GM23338 (cell line): ENCODE data around the gene PSMD5. TPM values are rescaled to one million over a fixed set of nuclear protein-coding genes. Genes with fewer than 3 reads are reported as not detected.
A peak's percentile ranks its signal among the peaks of the same experiment; 100 is the strongest.

Experiments used
- ATAC-seq: fragments of 200-7000 bp; cut with Tn5 transposase; 3 replicates; pipeline ENCODE4 v1.9.1; 2020
- DNase-seq: peaks from one replicate; pipeline ENCODE4 v3.0.0-alpha.2; 2015; ENCODE audit warnings: low spot score
- H2AFZ ChIP-seq: fragments of 200-600 bp; sonication (generic); 2 replicates; pipeline ENCODE4 v1.8.0; 2016; ENCODE audit warnings: antibody characterized with exemption, mild to moderate bottlenecking, moderate library complexity
- H3F3A ChIP-seq: fragments of 200-600 bp; sonication (generic); replicated peaks from 2 replicates; pipeline ENCODE4 v1.8.0; 2017; ENCODE audit warnings: antibody characterized with exemption, mixed run types, low read depth
- H3K27ac ChIP-seq: fragments of 200-600 bp; sonication (generic); 2 replicates; pipeline ENCODE4 v1.6.1; 2016; ENCODE audit warnings: low read depth
- H3K27me3 ChIP-seq: fragments of 200-600 bp; sonication (generic); 2 replicates; pipeline ENCODE4 v1.8.0; 2016; ENCODE audit warnings: mild to moderate bottlenecking, mixed run types, moderate library complexity; ENCODE audit not compliant: insufficient read depth
- H3K36me3 ChIP-seq: fragments of 200-600 bp; sonication (generic); 2 replicates; pipeline ENCODE4 v1.8.0; 2016; ENCODE audit warnings: mild to moderate bottlenecking; ENCODE audit not compliant: insufficient read depth
- H3K4me1 ChIP-seq: fragments of 200-600 bp; sonication (generic); 2 replicates; pipeline ENCODE4 v1.8.0; 2016; ENCODE audit warnings: mild to moderate bottlenecking, moderate library complexity; ENCODE audit not compliant: insufficient read depth
- H3K4me2 ChIP-seq: fragments of 200-600 bp; sonication (generic); 2 replicates; pipeline ENCODE4 v1.7.1; 2017; ENCODE audit warnings: mixed run types
- H3K4me3 ChIP-seq: fragments of 200-600 bp; sonication (generic); 2 replicates; pipeline ENCODE4 v1.6.1; 2016; ENCODE audit warnings: mixed run types
- H3K79me2 ChIP-seq: fragments of 200-600 bp; sonication (generic); replicated peaks from 2 replicates; pipeline ENCODE4 v1.8.0; 2017; ENCODE audit warnings: mild to moderate bottlenecking; ENCODE audit not compliant: insufficient read depth
- H3K9me2 ChIP-seq: fragments of 200-600 bp; sonication (generic); 2 replicates; pipeline ENCODE4 v1.8.0; 2017; ENCODE audit not compliant: insufficient read depth
- H4K20me1 ChIP-seq: fragments of 200-600 bp; sonication (generic); replicated peaks from 2 replicates; pipeline ENCODE4 v1.8.0; 2017; ENCODE audit warnings: mild to moderate bottlenecking; ENCODE audit not compliant: insufficient read depth
- H3K27ac Mint-ChIP-seq: 2 replicates; pipeline ENCODE4 v1.8.0; 2020; ENCODE audit warnings: inconsistent platforms, mild to moderate bottlenecking, moderate library complexity, mixed read lengths
- H3K27me3 Mint-ChIP-seq: 3 replicates; pipeline ENCODE4 v1.8.0; 2022; ENCODE audit warnings: low read depth, mild to moderate bottlenecking, moderate library complexity, mixed read lengths, inconsistent platforms; ENCODE audit not compliant: insufficient read depth, poor library complexity
- H3K36me3 Mint-ChIP-seq: 3 replicates; pipeline ENCODE4 v1.8.0; 2021; ENCODE audit warnings: low read depth, mild to moderate bottlenecking, inconsistent platforms, moderate library complexity, mixed read lengths
- H3K4me1 Mint-ChIP-seq: 3 replicates; pipeline ENCODE4 v1.8.0; 2020; ENCODE audit warnings: mild to moderate bottlenecking, inconsistent platforms, mixed read lengths
- H3K4me3 Mint-ChIP-seq: 3 replicates; pipeline ENCODE4 v1.8.0; 2021; ENCODE audit warnings: moderate library complexity, mild to moderate bottlenecking, inconsistent platforms, mixed read lengths
- H3K9me3 Mint-ChIP-seq: 3 replicates; pipeline ENCODE4 v1.8.0; 2020; ENCODE audit warnings: moderate library complexity, mild to moderate bottlenecking, inconsistent platforms, mixed read lengths
- EZH2 ChIP-seq: fragments of 200-600 bp; sonication (generic); IDR thresholded peaks from one replicate; pipeline ENCODE4 v1.8.0; 2017; ENCODE audit warnings: antibody characterized with exemption, mild to moderate bottlenecking, low read depth; ENCODE audit not compliant: unreplicated experiment
- EZH2phosphoT487 ChIP-seq: fragments of 200-600 bp; sonication (generic); IDR thresholded peaks from one replicate; pipeline ENCODE4 v1.8.1; 2018; ENCODE audit warnings: antibody characterized with exemption; ENCODE audit not compliant: unreplicated experiment
- NANOG ChIP-seq: IDR thresholded peaks from 2 replicates; pipeline ENCODE4 v1.6.1; 2016; ENCODE audit warnings: antibody characterized with exemption, borderline replicate concordance
- POLR2AphosphoS5 ChIP-seq: IDR thresholded peaks from 2 replicates; pipeline ENCODE4 v1.6.1; 2016; ENCODE audit warnings: antibody characterized with exemption, low read depth
- STAT1 ChIP-seq: IDR thresholded peaks from one replicate; pipeline ENCODE4 v1.6.1; 2016; ENCODE audit warnings: antibody characterized with exemption; ENCODE audit not compliant: unreplicated experiment
- ZNF114 ChIP-seq: fragments of 250-450 bp; sonication (Bioruptor Pico); IDR thresholded peaks from 2 replicates; pipeline ENCODE4 v1.5.0; 2020; ENCODE audit warnings: mild to moderate bottlenecking, moderate library complexity
- ZNF331 ChIP-seq: fragments of 250-450 bp; sonication (Bioruptor Pico); IDR thresholded peaks from 2 replicates; pipeline ENCODE4 v1.5.0; 2020; ENCODE audit warnings: low read depth, mild to moderate bottlenecking, moderate library complexity
- polyA plus RNA-seq: library from polyadenylated mRNA; unstranded; fragments of >200 nt; fragmentation: Nextera tagmentation; extraction: Ambion mirVana; gene quantifications from 2 replicates; pipeline ENCODE4 v1.2.1, GENCODE V29; 2016
- total RNA-seq: library from RNA; depleted of rRNA; stranded (reverse); fragments of >200 nt; shearing (Covaris generic); gene quantifications from 2 replicates; pipeline ENCODE4 v1.2.3, GENCODE V29; 2014
- TF ChIP-seq, protein P1 (sequence below): fragments of 250-450 bp; sonication (Bioruptor Pico); IDR thresholded peaks from 2 replicates; pipeline ENCODE4 v1.5.0; 2020; ENCODE audit warnings: mild to moderate bottlenecking, moderate library complexity
- TF ChIP-seq, protein P2 (sequence below): IDR thresholded peaks from 2 replicates; pipeline ENCODE4 v1.6.1; 2016; ENCODE audit warnings: antibody characterized with exemption

PSMD5 gene
- total and polyA plus RNA-seq, 2 experiments from 2014 or later = 23.9 to 40.5 TPM

DNA sequence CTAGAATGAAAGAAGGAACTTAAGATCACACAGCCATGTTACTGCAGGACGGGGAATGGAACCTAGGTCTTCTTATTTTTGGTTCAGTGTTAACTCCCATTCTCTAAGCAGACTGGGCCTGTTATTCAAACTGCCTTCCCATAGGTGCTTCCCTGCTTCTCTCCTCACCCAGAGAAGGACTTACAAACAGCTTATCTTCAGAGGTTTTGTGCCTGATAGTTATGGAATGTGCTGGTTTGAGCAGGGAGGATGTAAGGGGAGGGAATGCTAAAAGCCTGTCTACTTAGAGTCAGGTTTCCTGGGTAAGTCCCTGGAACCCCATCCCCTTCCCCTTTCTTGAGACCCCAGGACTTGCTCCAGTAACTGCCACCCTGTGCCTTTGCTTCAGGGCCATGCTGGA, 4.2 kb upstream of the PSMD5 start (continued):
- TF ChIP-seq, protein P1, sequence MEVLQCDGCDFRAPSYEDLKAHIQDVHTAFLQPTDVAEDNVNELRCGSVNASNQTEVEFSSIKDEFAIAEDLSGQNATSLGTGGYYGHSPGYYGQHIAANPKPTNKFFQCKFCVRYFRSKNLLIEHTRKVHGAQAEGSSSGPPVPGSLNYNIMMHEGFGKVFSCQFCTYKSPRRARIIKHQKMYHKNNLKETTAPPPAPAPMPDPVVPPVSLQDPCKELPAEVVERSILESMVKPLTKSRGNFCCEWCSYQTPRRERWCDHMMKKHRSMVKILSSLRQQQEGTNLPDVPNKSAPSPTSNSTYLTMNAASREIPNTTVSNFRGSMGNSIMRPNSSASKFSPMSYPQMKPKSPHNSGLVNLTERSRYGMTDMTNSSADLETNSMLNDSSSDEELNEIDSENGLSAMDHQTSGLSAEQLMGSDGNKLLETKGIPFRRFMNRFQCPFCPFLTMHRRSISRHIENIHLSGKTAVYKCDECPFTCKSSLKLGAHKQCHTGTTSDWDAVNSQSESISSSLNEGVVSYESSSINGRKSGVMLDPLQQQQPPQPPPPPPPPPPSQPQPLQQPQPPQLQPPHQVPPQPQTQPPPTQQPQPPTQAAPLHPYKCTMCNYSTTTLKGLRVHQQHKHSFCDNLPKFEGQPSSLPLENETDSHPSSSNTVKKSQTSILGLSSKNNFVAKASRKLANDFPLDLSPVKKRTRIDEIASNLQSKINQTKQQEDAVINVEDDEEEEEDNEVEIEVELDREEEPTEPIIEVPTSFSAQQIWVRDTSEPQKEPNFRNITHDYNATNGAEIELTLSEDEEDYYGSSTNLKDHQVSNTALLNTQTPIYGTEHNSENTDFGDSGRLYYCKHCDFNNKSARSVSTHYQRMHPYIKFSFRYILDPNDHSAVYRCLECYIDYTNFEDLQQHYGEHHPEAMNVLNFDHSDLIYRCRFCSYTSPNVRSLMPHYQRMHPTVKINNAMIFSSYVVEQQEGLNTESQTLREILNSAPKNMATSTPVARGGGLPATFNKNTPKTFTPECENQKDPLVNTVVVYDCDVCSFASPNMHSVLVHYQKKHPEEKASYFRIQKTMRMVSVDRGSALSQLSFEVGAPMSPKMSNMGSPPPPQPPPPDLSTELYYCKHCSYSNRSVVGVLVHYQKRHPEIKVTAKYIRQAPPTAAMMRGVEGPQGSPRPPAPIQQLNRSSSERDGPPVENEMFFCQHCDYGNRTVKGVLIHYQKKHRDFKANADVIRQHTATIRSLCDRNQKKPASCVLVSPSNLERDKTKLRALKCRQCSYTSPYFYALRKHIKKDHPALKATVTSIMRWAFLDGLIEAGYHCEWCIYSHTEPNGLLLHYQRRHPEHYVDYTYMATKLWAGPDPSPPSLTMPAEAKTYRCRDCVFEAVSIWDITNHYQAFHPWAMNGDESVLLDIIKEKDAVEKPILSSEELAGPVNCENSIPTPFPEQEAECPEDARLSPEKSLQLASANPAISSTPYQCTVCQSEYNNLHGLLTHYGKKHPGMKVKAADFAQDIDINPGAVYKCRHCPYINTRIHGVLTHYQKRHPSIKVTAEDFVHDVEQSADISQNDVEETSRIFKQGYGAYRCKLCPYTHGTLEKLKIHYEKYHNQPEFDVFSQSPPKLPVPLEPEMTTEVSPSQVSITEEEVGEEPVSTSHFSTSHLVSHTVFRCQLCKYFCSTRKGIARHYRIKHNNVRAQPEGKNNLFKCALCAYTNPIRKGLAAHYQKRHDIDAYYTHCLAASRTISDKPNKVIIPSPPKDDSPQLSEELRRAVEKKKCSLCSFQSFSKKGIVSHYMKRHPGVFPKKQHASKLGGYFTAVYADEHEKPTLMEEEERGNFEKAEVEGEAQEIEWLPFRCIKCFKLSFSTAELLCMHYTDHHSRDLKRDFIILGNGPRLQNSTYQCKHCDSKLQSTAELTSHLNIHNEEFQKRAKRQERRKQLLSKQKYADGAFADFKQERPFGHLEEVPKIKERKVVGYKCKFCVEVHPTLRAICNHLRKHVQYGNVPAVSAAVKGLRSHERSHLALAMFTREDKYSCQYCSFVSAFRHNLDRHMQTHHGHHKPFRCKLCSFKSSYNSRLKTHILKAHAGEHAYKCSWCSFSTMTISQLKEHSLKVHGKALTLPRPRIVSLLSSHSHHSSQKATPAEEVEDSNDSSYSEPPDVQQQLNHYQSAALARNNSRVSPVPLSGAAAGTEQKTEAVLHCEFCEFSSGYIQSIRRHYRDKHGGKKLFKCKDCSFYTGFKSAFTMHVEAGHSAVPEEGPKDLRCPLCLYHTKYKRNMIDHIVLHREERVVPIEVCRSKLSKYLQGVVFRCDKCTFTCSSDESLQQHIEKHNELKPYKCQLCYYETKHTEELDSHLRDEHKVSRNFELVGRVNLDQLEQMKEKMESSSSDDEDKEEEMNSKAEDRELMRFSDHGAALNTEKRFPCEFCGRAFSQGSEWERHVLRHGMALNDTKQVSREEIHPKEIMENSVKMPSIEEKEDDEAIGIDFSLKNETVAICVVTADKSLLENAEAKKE (CRISPR knock-in tag) = no peak

DNA sequence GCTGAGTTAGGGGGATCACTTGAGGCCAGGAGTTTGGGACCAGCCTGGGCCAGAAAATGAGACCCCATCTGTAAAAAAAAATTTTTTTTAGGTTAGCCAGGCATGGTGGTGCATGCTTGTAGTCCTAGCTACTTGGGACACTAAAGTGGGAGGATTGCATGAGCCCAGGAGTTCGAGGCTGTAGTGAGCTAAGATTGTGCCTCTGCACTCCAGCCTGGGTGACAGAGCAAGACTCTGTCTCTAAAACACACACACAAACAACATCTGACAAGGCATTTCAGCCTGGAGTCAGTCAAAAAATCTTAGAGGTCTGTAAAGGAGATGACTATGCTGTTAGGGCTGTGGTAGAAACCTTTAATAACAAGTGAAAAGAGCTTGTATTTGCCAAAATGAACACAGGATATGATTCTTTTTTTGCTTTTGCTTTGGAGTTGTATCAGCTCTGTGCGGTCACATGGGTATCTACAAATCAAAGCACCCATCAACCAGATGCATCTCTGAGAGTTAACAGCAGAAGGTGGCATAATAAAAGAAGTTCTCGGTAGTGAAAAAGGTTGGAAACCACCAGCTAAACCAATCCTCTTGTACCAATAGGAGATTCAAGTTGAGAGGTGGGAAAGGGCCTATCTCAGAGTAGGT, 3.6 kb upstream of the PSMD5 start:
- H3K79me2 ChIP-seq = peaks cover 29% of the 10 kb centered on the region
- peak overlapping the region; percentile 74 for H3K27ac ChIP-seq
- H3K9me2 ChIP-seq = no peaks in the 10 kb centered on the region
- H3K36me3 Mint-ChIP-seq = peaks cover 16% of the 10 kb centered on the region
- peaks cover 13% of the 10 kb centered on the region for H3K4me1 ChIP-seq
- no peak overlapping the region for H3K4me3 ChIP-seq
- ATAC-seq (no peak), DNase-seq (no peak)
- H3K27me3 Mint-ChIP-seq = peaks cover 8% of the 10 kb centered on the region
- no peaks in the 10 kb centered on the region for H3K36me3 ChIP-seq
- H3K4me2 ChIP-seq = no peak overlapping the region
- H3K4me1 Mint-ChIP-seq = peaks cover 22% of the 10 kb centered on the region
- no peaks in the 10 kb centered on the region for H3K9me3 Mint-ChIP-seq
- no peaks in the 10 kb centered on the region for H3F3A ChIP-seq
- H4K20me1 ChIP-seq = no peaks in the 10 kb centered on the region
- H3K4me3 Mint-ChIP-seq = no peak overlapping the region
- H3K27ac Mint-ChIP-seq = no peak overlapping the region
- H3K27me3 ChIP-seq = no peaks in the 10 kb centered on the region
- H2AFZ ChIP-seq = no peak overlapping the region
- TF ChIP-seq NANOG (no peak), ZNF114 (no peak), POLR2AphosphoS5 (no peak), EZH2 (no peak), STAT1 (no peak), EZH2phosphoT487 (no peak), ZNF331 (CRISPR knock-in tag) (no peak)
- TF ChIP-seq, protein P1 (CRISPR knock-in tag) = no peak
- TF ChIP-seq, protein P2, sequence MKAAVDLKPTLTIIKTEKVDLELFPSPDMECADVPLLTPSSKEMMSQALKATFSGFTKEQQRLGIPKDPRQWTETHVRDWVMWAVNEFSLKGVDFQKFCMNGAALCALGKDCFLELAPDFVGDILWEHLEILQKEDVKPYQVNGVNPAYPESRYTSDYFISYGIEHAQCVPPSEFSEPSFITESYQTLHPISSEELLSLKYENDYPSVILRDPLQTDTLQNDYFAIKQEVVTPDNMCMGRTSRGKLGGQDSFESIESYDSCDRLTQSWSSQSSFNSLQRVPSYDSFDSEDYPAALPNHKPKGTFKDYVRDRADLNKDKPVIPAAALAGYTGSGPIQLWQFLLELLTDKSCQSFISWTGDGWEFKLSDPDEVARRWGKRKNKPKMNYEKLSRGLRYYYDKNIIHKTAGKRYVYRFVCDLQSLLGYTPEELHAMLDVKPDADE = no peak
